H9 (cell line): ENCODE data around the gene ZNF576. TPM values are rescaled to one million over a fixed set of nuclear protein-coding genes. Genes with fewer than 3 reads are reported as not detected.
A peak's percentile ranks its signal among the peaks of the same experiment; 100 is the strongest.

Experiments
- DNase-seq: peaks from one replicate; pipeline ENCODE4 v3.0.0-alpha.2; 2017
- H2AFZ ChIP-seq: one replicate; pipeline ENCODE4 v1.6.1; 2013; ENCODE audit warnings: mild to moderate bottlenecking, low read length, control low read depth, moderate library complexity
- H2AK5ac ChIP-seq: 2 replicates; pipeline ENCODE4 v1.6.1; 2013; ENCODE audit warnings: low read length, control low read depth, mixed read lengths; ENCODE audit not compliant: insufficient read length
- H2BK120ac ChIP-seq: one replicate; pipeline ENCODE4 v1.6.1; 2013; ENCODE audit warnings: low read depth, mild to moderate bottlenecking, low read length, control low read depth, inconsistent platforms; ENCODE audit not compliant: poor library complexity, severe bottlenecking
- H2BK12ac ChIP-seq: 2 replicates; pipeline ENCODE4 v1.6.1; 2013; ENCODE audit warnings: low read length, control low read depth, mixed read lengths, low read depth; ENCODE audit not compliant: insufficient read length
- H2BK15ac ChIP-seq: 2 replicates; pipeline ENCODE4 v1.6.1; 2013; ENCODE audit warnings: low read depth, low read length, control low read depth
- H2BK20ac ChIP-seq: one replicate; pipeline ENCODE4 v1.6.1; 2013; ENCODE audit warnings: low read depth, mild to moderate bottlenecking, low read length, control low read depth, inconsistent platforms; ENCODE audit not compliant: poor library complexity, severe bottlenecking
- H2BK5ac ChIP-seq: 2 replicates; pipeline ENCODE4 v1.6.1; 2013; ENCODE audit warnings: low read length, control low read depth, mixed read lengths; ENCODE audit not compliant: insufficient read length
- H3K14ac ChIP-seq: 2 replicates; pipeline ENCODE4 v1.6.1; 2013; ENCODE audit warnings: low read length, control low read depth; ENCODE audit not compliant: insufficient read depth
- H3K18ac ChIP-seq: 2 replicates; pipeline ENCODE4 v1.6.1; 2013; ENCODE audit warnings: low read depth, mild to moderate bottlenecking, mixed read lengths, low read length, control low read depth; ENCODE audit not compliant: insufficient read length
- H3K23ac ChIP-seq: 2 replicates; pipeline ENCODE4 v1.6.1; 2013; ENCODE audit warnings: low read length, control low read depth, mixed read lengths, low read depth; ENCODE audit not compliant: insufficient read length
- H3K23me2 ChIP-seq: 2 replicates; pipeline ENCODE4 v1.6.1; 2013; ENCODE audit warnings: low read depth, mild to moderate bottlenecking, mixed read lengths, low read length, control low read depth; ENCODE audit not compliant: insufficient read length, poor library complexity, severe bottlenecking
- H3K27ac ChIP-seq: 2 replicates; pipeline ENCODE4 v1.5.1; 2013; ENCODE audit warnings: low read length, control low read depth, mixed read lengths, low read depth; ENCODE audit not compliant: insufficient read length
- H3K27me3 ChIP-seq: 2 replicates; pipeline ENCODE4 v1.6.1; 2013; ENCODE audit warnings: low read length, control low read depth, inconsistent platforms; ENCODE audit not compliant: insufficient read depth
- H3K4ac ChIP-seq: 2 replicates; pipeline ENCODE4 v1.6.1; 2013; ENCODE audit warnings: low read depth, mild to moderate bottlenecking, control low read depth, inconsistent platforms, low read length, moderate library complexity
- H3K4me1 ChIP-seq: 2 replicates; pipeline ENCODE4 v1.6.1; 2013; ENCODE audit warnings: low read length, control low read depth, inconsistent platforms; ENCODE audit not compliant: insufficient read depth
- H3K4me2 ChIP-seq: 2 replicates; pipeline ENCODE4 v1.6.1; 2013; ENCODE audit warnings: low read length, control low read depth, mixed read lengths; ENCODE audit not compliant: insufficient read length, insufficient read depth
- H3K56ac ChIP-seq: 2 replicates; pipeline ENCODE4 v1.6.1; 2013; ENCODE audit warnings: low read depth, mild to moderate bottlenecking, mixed read lengths, low read length, control low read depth; ENCODE audit not compliant: insufficient read length
- H3K79me1 ChIP-seq: 2 replicates; pipeline ENCODE4 v1.6.1; 2013; ENCODE audit warnings: low read depth, mild to moderate bottlenecking, moderate library complexity, low read length, control low read depth, inconsistent platforms; ENCODE audit not compliant: insufficient read depth, poor library complexity, severe bottlenecking
- H3K79me2 ChIP-seq: 2 replicates; pipeline ENCODE4 v1.6.1; 2013; ENCODE audit warnings: low read length, control low read depth, inconsistent platforms; ENCODE audit not compliant: insufficient read depth
- H3K9ac ChIP-seq: 2 replicates; pipeline ENCODE4 v1.6.1; 2013; ENCODE audit warnings: low read length, control low read depth, mixed read lengths; ENCODE audit not compliant: insufficient read length; ENCODE audit errors: extremely low read depth
- H3K9me3 ChIP-seq: one replicate; pipeline ENCODE4 v1.6.1; 2013; ENCODE audit warnings: low read depth, low read length, inconsistent platforms; ENCODE audit not compliant: control insufficient read depth
- H3T11ph ChIP-seq: one replicate; pipeline ENCODE4 v1.6.1; 2013; ENCODE audit warnings: mild to moderate bottlenecking, low read length, control low read depth, inconsistent platforms
- H4K20me1 ChIP-seq: one replicate; pipeline ENCODE4 v1.6.1; 2013; ENCODE audit not compliant: control insufficient read depth, insufficient read length, insufficient read depth
- H4K5ac ChIP-seq: 2 replicates; pipeline ENCODE4 v1.6.1; 2013; ENCODE audit warnings: low read depth, mild to moderate bottlenecking, mixed read lengths, low read length, control low read depth; ENCODE audit not compliant: insufficient read length
- H4K8ac ChIP-seq: replicated peaks from 2 replicates; pipeline ENCODE4 v1.6.1; 2013; ENCODE audit warnings: low read length, control low read depth, mixed read lengths, low read depth; ENCODE audit not compliant: insufficient read length
- H4K91ac ChIP-seq: 2 replicates; pipeline ENCODE4 v1.6.1; 2013; ENCODE audit warnings: low read depth, mild to moderate bottlenecking, moderate library complexity, mixed read lengths, low read length, control low read depth; ENCODE audit not compliant: insufficient read length
- H3K27ac Mint-ChIP-seq, 3 experiments: 2 replicates in 2 of 3; 3 replicates in 1 of 3; pipeline ENCODE4 v1.8.0; 2020 to 2021; ENCODE audit warnings: mixed read lengths in 3 of 3, mild to moderate bottlenecking in 1 of 3, moderate library complexity in 1 of 3
- H3K27me3 Mint-ChIP-seq: 2 replicates; pipeline ENCODE4 v1.8.0; 2021; ENCODE audit warnings: low read depth, mild to moderate bottlenecking, moderate library complexity, mixed read lengths
- H3K36me3 Mint-ChIP-seq, 3 experiments: 2 replicates in 2 of 3; 3 replicates in 1 of 3; pipeline ENCODE4 v1.8.0; 2020 to 2021; ENCODE audit warnings: low read depth in 3 of 3, mixed read lengths in 3 of 3; ENCODE audit not compliant: insufficient read depth in 1 of 3
- H3K4me1 Mint-ChIP-seq, 2 experiments: 2 replicates each; pipeline ENCODE4 v1.8.0; 2020; ENCODE audit warnings: mixed read lengths in 2 of 2
- H3K4me3 Mint-ChIP-seq, 2 experiments: 2 replicates in 1 of 2; 3 replicates in 1 of 2; pipeline ENCODE4 v1.8.0; 2020 to 2021; ENCODE audit warnings: mild to moderate bottlenecking in 2 of 2, mixed read lengths in 2 of 2, moderate library complexity in 1 of 2
- H3K9me3 Mint-ChIP-seq, 2 experiments: 2 replicates in 1 of 2; 3 replicates in 1 of 2; pipeline ENCODE4 v1.8.0; 2020; ENCODE audit warnings: mild to moderate bottlenecking in 2 of 2, mixed read lengths in 2 of 2, moderate library complexity in 1 of 2
- WGBS: extraction: QIAGEN DNeasy Blood & Tissue Kit; methylation state at CpG from one replicate; pipeline ENCODE4 v1.1.7; 2013; ENCODE audit warnings: missing lambda C conversion rate, low lambda C conversion rate, mixed read lengths; ENCODE audit not compliant: insufficient read length; ENCODE audit errors: extremely low coverage; 5-methylcytosine and 5-hydroxymethylcytosine counted together
- total RNA-seq: library from RNA; stranded (reverse); gene quantifications from 2 replicates; pipeline ENCODE4 v1.2.1, GENCODE V29; 2021
- TF ChIP-seq, protein P1 (sequence below): fragments of 200-600 bp; sonication (generic); conservative IDR thresholded peaks from 3 replicates; pipeline ENCODE4 v1.8.0; 2021; ENCODE audit warnings: antibody characterized with exemption, mild to moderate bottlenecking

The ZNF576 gene
- total RNA-seq, 1 experiment from 2014 or later = 19.7 TPM

DNA sequence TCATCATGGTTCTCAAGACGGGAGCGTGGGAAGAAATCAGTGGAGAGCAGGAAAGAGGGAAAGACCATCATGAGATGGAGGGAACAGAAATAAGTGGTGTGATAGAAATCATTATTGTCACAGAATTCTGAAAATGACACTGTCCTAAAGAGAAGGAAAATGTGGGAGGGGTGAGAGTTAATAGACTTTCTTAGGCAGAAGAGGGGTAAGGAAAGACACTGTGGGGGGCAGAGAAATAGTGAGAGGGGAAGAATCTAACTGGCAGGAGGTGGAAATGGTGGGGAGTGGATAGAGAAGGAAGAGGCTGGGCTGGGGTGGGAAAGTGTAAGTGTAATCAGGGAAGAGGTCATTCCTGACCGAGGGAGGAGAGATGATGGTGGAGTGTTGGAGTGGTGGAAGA is 17.6 kb upstream of the ZNF576 start:
- Mint-ChIP-seq H3K27me3 (no peaks in the 10 kb centered on the region), H3K27ac (peak overlapping the region in 1 of 3 experiments; percentile 13; a peak in 1 of 7 replicates), H3K4me1 (peaks cover 37 to 51% of the 10 kb centered on the region in 2 experiments), H3K9me3 (no peaks in the 10 kb centered on the region), H3K36me3 (peaks cover 2 to 8% (median 3%) of the 10 kb centered on the region in 3 experiments; a peak in 3 of 7 replicates), H3K4me3 (peak overlapping the region; percentile 86 to 92)
- H3K27me3 ChIP-seq = no peaks in the 10 kb centered on the region
- DNase-seq = no peak
- no peak overlapping the region for H3K4me2 ChIP-seq
- no peak overlapping the region for H3T11ph ChIP-seq
- TF ChIP-seq, protein P1, sequence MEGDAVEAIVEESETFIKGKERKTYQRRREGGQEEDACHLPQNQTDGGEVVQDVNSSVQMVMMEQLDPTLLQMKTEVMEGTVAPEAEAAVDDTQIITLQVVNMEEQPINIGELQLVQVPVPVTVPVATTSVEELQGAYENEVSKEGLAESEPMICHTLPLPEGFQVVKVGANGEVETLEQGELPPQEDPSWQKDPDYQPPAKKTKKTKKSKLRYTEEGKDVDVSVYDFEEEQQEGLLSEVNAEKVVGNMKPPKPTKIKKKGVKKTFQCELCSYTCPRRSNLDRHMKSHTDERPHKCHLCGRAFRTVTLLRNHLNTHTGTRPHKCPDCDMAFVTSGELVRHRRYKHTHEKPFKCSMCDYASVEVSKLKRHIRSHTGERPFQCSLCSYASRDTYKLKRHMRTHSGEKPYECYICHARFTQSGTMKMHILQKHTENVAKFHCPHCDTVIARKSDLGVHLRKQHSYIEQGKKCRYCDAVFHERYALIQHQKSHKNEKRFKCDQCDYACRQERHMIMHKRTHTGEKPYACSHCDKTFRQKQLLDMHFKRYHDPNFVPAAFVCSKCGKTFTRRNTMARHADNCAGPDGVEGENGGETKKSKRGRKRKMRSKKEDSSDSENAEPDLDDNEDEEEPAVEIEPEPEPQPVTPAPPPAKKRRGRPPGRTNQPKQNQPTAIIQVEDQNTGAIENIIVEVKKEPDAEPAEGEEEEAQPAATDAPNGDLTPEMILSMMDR = no peak
- no peaks in the 10 kb centered on the region for H3K9me3 ChIP-seq
- no peaks in the 10 kb centered on the region for H3K79me1 ChIP-seq
- no peak overlapping the region for H4K8ac ChIP-seq
- no CpG with 5 or more reads among the region's 3 CpGs for WGBS
- H2BK20ac ChIP-seq = no peak overlapping the region
- H3K79me2 ChIP-seq = no peaks in the 10 kb centered on the region
- H4K5ac ChIP-seq = no peak overlapping the region
- H3K4ac ChIP-seq = no peak overlapping the region
- no peak overlapping the region for H2BK12ac ChIP-seq
- H4K91ac ChIP-seq = no peak overlapping the region
- no peak overlapping the region for H3K14ac ChIP-seq
- H4K20me1 ChIP-seq = no peaks in the 10 kb centered on the region
- H3K56ac ChIP-seq = no peak overlapping the region
- H3K23me2 ChIP-seq = peaks cover 12% of the 10 kb centered on the region
- H3K18ac ChIP-seq = no peak overlapping the region
- H2BK120ac ChIP-seq = no peak overlapping the region
- no peak overlapping the region for H2AK5ac ChIP-seq
- H2BK5ac ChIP-seq = no peak overlapping the region
- H2AFZ ChIP-seq = no peak overlapping the region
- no peak overlapping the region for H2BK15ac ChIP-seq
- no peak overlapping the region for H3K23ac ChIP-seq
- H3K4me1 ChIP-seq = peaks cover 4% of the 10 kb centered on the region; the same call in 1 of the 2 replicates
- H3K27ac ChIP-seq = no peak overlapping the region
- H3K9ac ChIP-seq = no peak overlapping the region
